Gastrocnemius medialis (tissue), 4 donors: ENCODE measurements around the gene CHAMP1. TPM values are rescaled to one million over a fixed set of nuclear protein-coding genes. Genes with fewer than 3 reads are reported as not detected.
A peak's percentile ranks its signal among the peaks of the same experiment; 100 is the strongest.

Experiments
- ATAC-seq, 2 donors: fragments of 150-250 bp; one replicate each; pipeline ENCODE4 v1.9.1; 2016
- DNase-seq, 2 donors: peaks; one replicate each; pipeline ENCODE4 v3.0.0-alpha.2; 2019
- H3K27ac ChIP-seq, 4 donors: fragments of 200-600 bp; sonication (generic); 1 replicate in 1 of 4; 2 replicates in 3 of 4; pipeline ENCODE4 v1.5.1; 2016 to 2018; ENCODE audit warnings: mild to moderate bottlenecking in 2 of 4, moderate library complexity in 1 of 4
- H3K27me3 ChIP-seq, 3 donors: fragments of 200-600 bp; sonication (generic) in 2 of 3; 1 replicate in 1 of 3; 2 replicates in 2 of 3; pipeline versions ENCODE4 v1.5.1 to v1.6.0; 2016 to 2019; ENCODE audit warnings: mild to moderate bottlenecking in 1 of 3, moderate library complexity in 1 of 3
- H3K36me3 ChIP-seq, 2 donors: fragments of 200-600 bp; sonication (generic) in 1 of 2; one replicate each; pipeline ENCODE4 v1.5.1; 2017 to 2018
- H3K4me1 ChIP-seq, 2 donors: fragments of 200-600 bp; sonication (generic) in 1 of 2; one replicate each; pipeline ENCODE4 v1.5.1; 2016 to 2017; ENCODE audit warnings: mild to moderate bottlenecking in 2 of 2
- H3K4me3 ChIP-seq, 4 donors: fragments of 200-600 bp; sonication (generic) in 3 of 4; 1 replicate in 1 of 4; 2 replicates in 3 of 4; pipeline ENCODE4 v1.5.1; 2016 to 2019; ENCODE audit warnings: mild to moderate bottlenecking in 2 of 4
- H3K9me3 ChIP-seq, 3 donors: fragments of 200-600 bp; sonication (generic) in 2 of 3; 1 replicate in 1 of 3; 2 replicates in 2 of 3; pipeline ENCODE4 v1.5.1; 2016 to 2019
- CTCF ChIP-seq, 5 experiments: fragments of 450-650 bp in 3 of 5; fragments of 200-600 bp in 2 of 5; sonication (generic) in 2 of 5; IDR thresholded peaks in 4 of 5; conservative IDR thresholded peaks in 1 of 5; 1 replicate in 4 of 5; 2 replicates in 1 of 5; pipeline ENCODE4 v1.5.1; 2016 to 2019; ENCODE audit warnings: antibody characterized with exemption in 5 of 5, mild to moderate bottlenecking in 3 of 5, moderate library complexity in 3 of 5
- POLR2A ChIP-seq, 2 donors: fragments of 450-650 bp; IDR thresholded peaks; one replicate each; pipeline ENCODE4 v1.6.1; 2017; ENCODE audit warnings: antibody characterized with exemption in 2 of 2, mild to moderate bottlenecking in 2 of 2, moderate library complexity in 2 of 2
- in situ Hi-C, 4 donors: fragments of 200-750 bp; cut with MboI; loops; one replicate each; pipeline versions ENCODE4 v1.15.0 to v1.8.0; 2017; ENCODE audit warnings: low sequenced_read_pairs in 4 of 4
- intact Hi-C: fragments of 100-400 bp; cut with DNase I; formaldehyde crosslinking; loops from one replicate; pipeline ENCODE4 v1.15.1; 2023; ENCODE audit warnings: low total_unique reads
- total RNA-seq, 4 donors: library from RNA; depleted of rRNA; stranded (reverse); fragments of >200 nt; gene quantifications; one replicate each; pipeline versions ENCODE4 v1.1.0 to v1.2.3, GENCODE V29; 2016

The CHAMP1 gene
- total RNA-seq, 4 donors from 2014 or later = 18.2 to 20.3 (median 19.8) TPM

GRCh38 chr13:114283576-114283975 lies 30.7 kb upstream of the CHAMP1 start:
- H3K27ac ChIP-seq = no peak overlapping the region
- no peaks in the 10 kb centered on the region for H3K9me3 ChIP-seq
- H3K4me1 ChIP-seq = peaks cover 13 to 16% of the 10 kb centered on the region in 2 donors
- intact Hi-C loops = no loop called here
- no peak for DNase-seq
- H3K36me3 ChIP-seq = peaks cover 0 to 43% of the 10 kb centered on the region in 2 donors
- in situ Hi-C loops = no loop called here
- H3K4me3 ChIP-seq = no peak overlapping the region
- H3K27me3 ChIP-seq = no peaks in the 10 kb centered on the region
- TF ChIP-seq CTCF (IDR thresholded peaks at IDR 0.05 in 4 of 5, conservative IDR thresholded peaks at IDR 0.05 in 1 of 5) (no peak), POLR2A (IDR thresholded peaks at IDR 0.05) (no peak)
- ATAC-seq = no peak

- TF ChIP-seq POLR2A (IDR thresholded peaks at IDR 0.05) (no peak), CTCF (IDR thresholded peaks at IDR 0.05 in 4 of 5, conservative IDR thresholded peaks at IDR 0.05 in 1 of 5) (no peak)
- ATAC-seq = no peak
- intact Hi-C loops = no loop called here
- peaks cover 0 to 48% of the 10 kb centered on the region in 2 donors for H3K36me3 ChIP-seq
- DNase-seq = no peak
- H3K27me3 ChIP-seq = no peaks in the 10 kb centered on the region
- H3K27ac ChIP-seq = peak overlapping the region in 1 of 4 donors; percentile 16
- no peaks in the 10 kb centered on the region for H3K9me3 ChIP-seq
- in situ Hi-C loops = no loop called here
- H3K4me1 ChIP-seq = peaks cover 13 to 16% of the 10 kb centered on the region in 2 donors
- H3K4me3 ChIP-seq = no peak overlapping the region
Observed at GRCh38 chr13:114284680-114285079, 29.6 kb upstream of the CHAMP1 start.

GRCh38 chr13:114285166-114285808 lies 29.0 kb upstream of the CHAMP1 start:
- TF ChIP-seq POLR2A (IDR thresholded peaks at IDR 0.05) (no peak), CTCF (IDR thresholded peaks at IDR 0.05 in 4 of 5, conservative IDR thresholded peaks at IDR 0.05 in 1 of 5) (no peak)
- DNase-seq (no peak), ATAC-seq (no peak)
- peak overlapping the region in 1 of 4 donors; percentile 16 for H3K27ac ChIP-seq
- no peaks in the 10 kb centered on the region for H3K27me3 ChIP-seq
- H3K4me3 ChIP-seq = no peak overlapping the region
- no peaks in the 10 kb centered on the region for H3K9me3 ChIP-seq
- peaks cover 0 to 50% of the 10 kb centered on the region in 2 donors for H3K36me3 ChIP-seq
- intact Hi-C loops (no loop called here), in situ Hi-C loops (no loop called here)
- H3K4me1 ChIP-seq = peaks cover 12 to 16% of the 10 kb centered on the region in 2 donors

GRCh38 chr13:114286808-114287207 lies 27.5 kb upstream of the CHAMP1 start:
- in situ Hi-C loops (no loop called here), intact Hi-C loops (no loop called here)
- TF ChIP-seq POLR2A (IDR thresholded peaks at IDR 0.05) (no peak), CTCF (IDR thresholded peaks at IDR 0.05 in 4 of 5, conservative IDR thresholded peaks at IDR 0.05 in 1 of 5) (no peak)
- DNase-seq = no peak
- Histone ChIP-seq H3K9me3 (no peaks in the 10 kb centered on the region), H3K4me3 (no peak overlapping the region), H3K27me3 (no peaks in the 10 kb centered on the region), H3K27ac (no peak overlapping the region), H3K36me3 (peaks cover 0 to 59% of the 10 kb centered on the region in 2 donors), H3K4me1 (peaks cover 7 to 8% of the 10 kb centered on the region in 2 donors)
- ATAC-seq = no peak
